Measurements from ENCODE around the gene ADAMTSL5.
"Not testable (repeated sequence)": the region's sequence is repeated elsewhere in the genome, so short reads cannot be mapped to it uniquely, and the experiment has no call there.

Gene ADAMTSL5

GRCh38 chr19:1530856-1531255 lies 18.0 kb upstream of the ADAMTSL5 start:
- DNase-seq (ENCODE audit: low read depth, low spot score); H3K36me3 ChIP-seq (ENCODE audit: control insufficient read depth, insufficient read depth, low read length); H3K4me3 ChIP-seq (ENCODE audit: low read length); H3K27me3 ChIP-seq (ENCODE audit: control insufficient read depth, insufficient read depth, low read length); H3K27ac ChIP-seq (ENCODE audit: low read length); H3K9me3 ChIP-seq (ENCODE audit: control insufficient read depth, insufficient read depth, low read length); H3K4me1 ChIP-seq (ENCODE audit: control insufficient read depth, insufficient read depth, low read length): not testable (repeated sequence)
- no CpG with 5 or more reads among the region's 11 CpGs for WGBS (ENCODE audit: insufficient coverage, insufficient read length)

- Histone ChIP-seq H3K36me3 (ENCODE audit: control insufficient read depth, insufficient read depth, low read length) (no peaks in the 10 kb centered on the region), H3K4me1 (ENCODE audit: control insufficient read depth, insufficient read depth, low read length) (no peaks in the 10 kb centered on the region), H3K27me3 (ENCODE audit: control insufficient read depth, insufficient read depth, low read length) (peaks cover 7% of the 10 kb centered on the region), H3K4me3 (ENCODE audit: low read length) (no peak overlapping the region), H3K9me3 (ENCODE audit: control insufficient read depth, insufficient read depth, low read length) (no peaks in the 10 kb centered on the region), H3K27ac (ENCODE audit: low read length) (no peak overlapping the region)
- no CpG with 5 or more reads among the region's 16 CpGs for WGBS (ENCODE audit: insufficient coverage, insufficient read length)
- no peak for DNase-seq (ENCODE audit: low read depth, low spot score)
Measured at GRCh38 chr19:1529430-1529816, 16.6 kb upstream of the ADAMTSL5 start.

GRCh38 chr19:1528596-1529429 lies 16.0 kb upstream of the ADAMTSL5 start:
- no peaks in the 10 kb centered on the region for H3K36me3 ChIP-seq (ENCODE audit: control insufficient read depth, insufficient read depth, low read length)
- peaks cover 9% of the 10 kb centered on the region for H3K27me3 ChIP-seq (ENCODE audit: control insufficient read depth, insufficient read depth, low read length)
- no peak overlapping the region for H3K27ac ChIP-seq (ENCODE audit: low read length)
- WGBS (ENCODE audit: insufficient coverage, insufficient read length): no CpG with 5 or more reads among the region's 23 CpGs
- no peak for DNase-seq (ENCODE audit: low read depth, low spot score)
- no peak overlapping the region for H3K4me3 ChIP-seq (ENCODE audit: low read length)
- H3K4me1 ChIP-seq (ENCODE audit: control insufficient read depth, insufficient read depth, low read length): no peaks in the 10 kb centered on the region
- no peaks in the 10 kb centered on the region for H3K9me3 ChIP-seq (ENCODE audit: control insufficient read depth, insufficient read depth, low read length)

- H3K27me3 ChIP-seq (ENCODE audit: control insufficient read depth, insufficient read depth, low read length): peaks cover 14% of the 10 kb centered on the region
- no peaks in the 10 kb centered on the region for H3K36me3 ChIP-seq (ENCODE audit: control insufficient read depth, insufficient read depth, low read length)
- no peak for DNase-seq (ENCODE audit: low read depth, low spot score)
- H3K4me3 ChIP-seq (ENCODE audit: low read length): no peak overlapping the region
- WGBS (ENCODE audit: insufficient coverage, insufficient read length): no CpG with 5 or more reads among the region's 27 CpGs
- H3K27ac ChIP-seq (ENCODE audit: low read length): no peak overlapping the region
- no peaks in the 10 kb centered on the region for H3K9me3 ChIP-seq (ENCODE audit: control insufficient read depth, insufficient read depth, low read length)
- no peaks in the 10 kb centered on the region for H3K4me1 ChIP-seq (ENCODE audit: control insufficient read depth, insufficient read depth, low read length)
Measured at GRCh38 chr19:1527650-1528309, 15.0 kb upstream of the ADAMTSL5 start.

GRCh38 chr19:1526979-1527649 lies 14.3 kb upstream of the ADAMTSL5 start:
- no peak for DNase-seq (ENCODE audit: low read depth, low spot score)
- Histone ChIP-seq H3K27ac (ENCODE audit: low read length) (no peak overlapping the region), H3K36me3 (ENCODE audit: control insufficient read depth, insufficient read depth, low read length) (no peaks in the 10 kb centered on the region), H3K27me3 (ENCODE audit: control insufficient read depth, insufficient read depth, low read length) (peaks cover 14% of the 10 kb centered on the region), H3K9me3 (ENCODE audit: control insufficient read depth, insufficient read depth, low read length) (no peaks in the 10 kb centered on the region), H3K4me3 (ENCODE audit: low read length) (no peak overlapping the region), H3K4me1 (ENCODE audit: control insufficient read depth, insufficient read depth, low read length) (no peaks in the 10 kb centered on the region)
- no CpG with 5 or more reads among the region's 18 CpGs for WGBS (ENCODE audit: insufficient coverage, insufficient read length)

GRCh38 chr19:1526066-1526778 lies 13.4 kb upstream of the ADAMTSL5 start:
- Histone ChIP-seq H3K9me3 (ENCODE audit: control insufficient read depth, insufficient read depth, low read length) (no peaks in the 10 kb centered on the region), H3K27ac (ENCODE audit: low read length) (no peak overlapping the region), H3K4me3 (ENCODE audit: low read length) (no peak overlapping the region), H3K27me3 (ENCODE audit: control insufficient read depth, insufficient read depth, low read length) (peaks cover 14% of the 10 kb centered on the region; the same call in 1 of the 2 replicates), H3K4me1 (ENCODE audit: control insufficient read depth, insufficient read depth, low read length) (no peaks in the 10 kb centered on the region), H3K36me3 (ENCODE audit: control insufficient read depth, insufficient read depth, low read length) (no peaks in the 10 kb centered on the region)
- DNase-seq (ENCODE audit: low read depth, low spot score): no peak
- WGBS (ENCODE audit: insufficient coverage, insufficient read length): no CpG with 5 or more reads among the region's 33 CpGs

GRCh38 chr19:1525343-1525742 lies 12.5 kb upstream of the ADAMTSL5 start:
- Histone ChIP-seq H3K9me3 (ENCODE audit: control insufficient read depth, insufficient read depth, low read length) (no peaks in the 10 kb centered on the region), H3K4me1 (ENCODE audit: control insufficient read depth, insufficient read depth, low read length) (no peaks in the 10 kb centered on the region), H3K27me3 (ENCODE audit: control insufficient read depth, insufficient read depth, low read length) (peaks cover 14% of the 10 kb centered on the region; the same call in 1 of the 2 replicates), H3K27ac (ENCODE audit: low read length) (no peak overlapping the region), H3K36me3 (ENCODE audit: control insufficient read depth, insufficient read depth, low read length) (no peaks in the 10 kb centered on the region), H3K4me3 (ENCODE audit: low read length) (no peak overlapping the region; the same call in 1 of the 2 replicates)
- DNase-seq (ENCODE audit: low read depth, low spot score): no peak
- no CpG with 5 or more reads among the region's 31 CpGs for WGBS (ENCODE audit: insufficient coverage, insufficient read length)

- H3K36me3 ChIP-seq (ENCODE audit: control insufficient read depth, insufficient read depth, low read length): no peaks in the 10 kb centered on the region
- no peaks in the 10 kb centered on the region for H3K9me3 ChIP-seq (ENCODE audit: control insufficient read depth, insufficient read depth, low read length)
- WGBS (ENCODE audit: insufficient coverage, insufficient read length): no CpG with 5 or more reads among the region's 17 CpGs
- H3K4me1 ChIP-seq (ENCODE audit: control insufficient read depth, insufficient read depth, low read length): no peaks in the 10 kb centered on the region
- peaks cover 14% of the 10 kb centered on the region; the same call in 1 of the 2 replicates for H3K27me3 ChIP-seq (ENCODE audit: control insufficient read depth, insufficient read depth, low read length)
- no peak overlapping the region for H3K4me3 ChIP-seq (ENCODE audit: low read length)
- H3K27ac ChIP-seq (ENCODE audit: low read length): no peak overlapping the region
- DNase-seq (ENCODE audit: low read depth, low spot score): no peak
Measured at GRCh38 chr19:1524972-1525325, 12.1 kb upstream of the ADAMTSL5 start.

GRCh38 chr19:1524287-1524971 lies 11.6 kb upstream of the ADAMTSL5 start:
- no peaks in the 10 kb centered on the region for H3K4me1 ChIP-seq (ENCODE audit: control insufficient read depth, insufficient read depth, low read length)
- no peak for DNase-seq (ENCODE audit: low read depth, low spot score)
- whole genome bisulfite sequencing (ENCODE audit: insufficient coverage, insufficient read length): no CpG with 5 or more reads among the region's 49 CpGs
- H3K27me3 ChIP-seq (ENCODE audit: control insufficient read depth, insufficient read depth, low read length): peaks cover 14% of the 10 kb centered on the region; the same call in 1 of the 2 replicates
- H3K36me3 ChIP-seq (ENCODE audit: control insufficient read depth, insufficient read depth, low read length): no peaks in the 10 kb centered on the region
- H3K4me3 ChIP-seq (ENCODE audit: low read length): peak overlapping the region; percentile 26; the same call in 1 of the 2 replicates
- no peaks in the 10 kb centered on the region for H3K9me3 ChIP-seq (ENCODE audit: control insufficient read depth, insufficient read depth, low read length)
- no peak overlapping the region for H3K27ac ChIP-seq (ENCODE audit: low read length)

Data from iPS DF 6.9 (cell line).